DND-41 (cell line): ENCODE results near the gene RPA4.

Source experiments
- EZH2 ChIP-seq: IDR thresholded peaks from 3 replicates; pipeline ENCODE4 v1.6.1; 2012; ENCODE audit warnings: borderline replicate concordance, low read depth, mild to moderate bottlenecking, moderate library complexity, low read length, inconsistent platforms; ENCODE audit not compliant: severe bottlenecking
- TF ChIP-seq, protein P1 (sequence below): IDR thresholded peaks from 2 replicates; pipeline ENCODE4 v1.5.1; 2012; ENCODE audit warnings: borderline replicate concordance, low read length, moderate library complexity, mild to moderate bottlenecking; ENCODE audit not compliant: poor library complexity, severe bottlenecking; ENCODE audit errors: extremely low read depth

DNA sequence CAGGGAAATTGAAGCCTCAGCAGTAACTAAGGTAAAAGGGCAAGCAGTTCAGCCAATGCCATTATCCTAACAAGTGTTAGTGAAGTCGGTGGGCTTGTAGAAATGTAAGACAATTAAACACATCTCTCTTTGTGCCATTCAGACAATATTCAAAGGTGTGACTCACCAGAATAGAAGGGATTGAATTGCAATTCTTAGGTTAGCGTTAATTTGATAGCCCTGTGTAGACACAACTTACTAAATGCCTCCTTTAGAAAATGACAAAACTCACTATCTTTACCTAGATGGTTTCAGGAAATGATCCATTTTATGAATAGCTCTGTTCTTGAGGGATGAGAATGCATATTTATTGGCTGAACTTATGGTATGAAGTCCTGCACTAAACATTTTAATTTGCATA lies 35.2 kb downstream of the RPA4 start:
- no peak for TF ChIP-seq EZH2
- TF ChIP-seq, protein P1, sequence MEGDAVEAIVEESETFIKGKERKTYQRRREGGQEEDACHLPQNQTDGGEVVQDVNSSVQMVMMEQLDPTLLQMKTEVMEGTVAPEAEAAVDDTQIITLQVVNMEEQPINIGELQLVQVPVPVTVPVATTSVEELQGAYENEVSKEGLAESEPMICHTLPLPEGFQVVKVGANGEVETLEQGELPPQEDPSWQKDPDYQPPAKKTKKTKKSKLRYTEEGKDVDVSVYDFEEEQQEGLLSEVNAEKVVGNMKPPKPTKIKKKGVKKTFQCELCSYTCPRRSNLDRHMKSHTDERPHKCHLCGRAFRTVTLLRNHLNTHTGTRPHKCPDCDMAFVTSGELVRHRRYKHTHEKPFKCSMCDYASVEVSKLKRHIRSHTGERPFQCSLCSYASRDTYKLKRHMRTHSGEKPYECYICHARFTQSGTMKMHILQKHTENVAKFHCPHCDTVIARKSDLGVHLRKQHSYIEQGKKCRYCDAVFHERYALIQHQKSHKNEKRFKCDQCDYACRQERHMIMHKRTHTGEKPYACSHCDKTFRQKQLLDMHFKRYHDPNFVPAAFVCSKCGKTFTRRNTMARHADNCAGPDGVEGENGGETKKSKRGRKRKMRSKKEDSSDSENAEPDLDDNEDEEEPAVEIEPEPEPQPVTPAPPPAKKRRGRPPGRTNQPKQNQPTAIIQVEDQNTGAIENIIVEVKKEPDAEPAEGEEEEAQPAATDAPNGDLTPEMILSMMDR: no peak
